Endothelial cell of umbilical vein (primary cell): ENCODE data around the gene TMEM214.

Source experiments
- CTCF ChIP-seq, 2 donors: IDR thresholded peaks; 1 replicate in 1 of 2; 2 replicates in 1 of 2; pipeline ENCODE4 v1.5.1; 2011; ENCODE audit warnings: low read length in 2 of 2, mild to moderate bottlenecking in 2 of 2, moderate library complexity in 2 of 2, control low read depth in 1 of 2, inconsistent platforms in 1 of 2, low read depth in 1 of 2; ENCODE audit not compliant: insufficient read depth in 1 of 2; ENCODE audit errors: extremely low read depth in 1 of 2
- EZH2 ChIP-seq: IDR thresholded peaks from 2 replicates; pipeline ENCODE4 v1.6.1; 2012; ENCODE audit warnings: borderline replicate concordance, low read depth, mild to moderate bottlenecking, moderate library complexity, low read length, inconsistent platforms; ENCODE audit not compliant: severe bottlenecking
- JUN ChIP-seq: IDR thresholded peaks from 2 replicates; pipeline ENCODE4 v1.6.1; 2011; ENCODE audit warnings: borderline replicate concordance, low read depth; ENCODE audit not compliant: insufficient read length, insufficient read depth
- MAX ChIP-seq: IDR thresholded peaks from 2 replicates; pipeline ENCODE4 v1.6.1; 2011; ENCODE audit not compliant: insufficient read depth, insufficient read length
- POLR2A ChIP-seq: IDR thresholded peaks from 2 replicates; pipeline ENCODE4 v1.6.1; 2012; ENCODE audit warnings: low read depth, mild to moderate bottlenecking, control low read depth, low read length

GRCh38 chr2:27076323-27076722 lies 43.6 kb downstream of the TMEM214 start:
- TF ChIP-seq CTCF (IDR thresholded peaks at IDR 0.05; ENCODE audit: extremely low read depth in 1 of 2, insufficient read depth in 1 of 2, low read depth in 1 of 2, low read length in 2 of 2) (no peak), EZH2 (no peak), POLR2A (no peak), MAX (no peak), JUN (no peak)
